VCaP (cell line): Measurements from ENCODE around the gene SKA2.

Source experiments
- H3K27ac ChIP-seq: fragments of 450-650 bp; 2 replicates; pipeline ENCODE4 v1.5.1; 2017
- CTCF ChIP-seq: fragments of 450-650 bp; conservative IDR thresholded peaks from 2 replicates; pipeline ENCODE4 v1.5.1; 2017; ENCODE audit warnings: mild to moderate bottlenecking, moderate library complexity

The SKA2 gene

GRCh38 chr17:59165933-59166342, 11.0 kb upstream of the SKA2 start:
- peak overlapping the region; percentile 13; the same call in 1 of the 2 replicates for H3K27ac ChIP-seq
- peak; percentile 75 for TF ChIP-seq CTCF

- no peak for TF ChIP-seq CTCF
- no peak overlapping the region for H3K27ac ChIP-seq
These were observed 6.5 kb upstream of the SKA2 start for GRCh38 chr17:59161477-59161876.

GRCh38 chr17:59160157-59161025, 5.4 kb upstream of the SKA2 start:
- H3K27ac ChIP-seq = no peak overlapping the region
- TF ChIP-seq CTCF = no peak

- TF ChIP-seq CTCF = no peak
These were observed 622 bp upstream of the SKA2 start, which contains the start of gene PRR11 for GRCh38 chr17:59155439-59156177. Gene PRR11, plus strand, starts transcription at chr17:59155746. Its CDS starts 14,007 bp downstream, at chr17:59169753.

GRCh38 chr17:59154292-59154720, 680 bp downstream of the SKA2 start:
- H3K27ac ChIP-seq = peak overlapping the region; percentile 89
- no peak for TF ChIP-seq CTCF

More at GRCh38 chr17:59155439-59156177, 622 bp upstream of the SKA2 start, which contains the start of gene PRR11:
- peak within 1 kb of the TSS; percentile 89 for H3K27ac ChIP-seq

- H3K27ac ChIP-seq = peak overlapping the region; percentile 89
- no peak for TF ChIP-seq CTCF
These were observed 2.1 kb downstream of the SKA2 start for GRCh38 chr17:59152925-59153324.

GRCh38 chr17:59151591-59151990, 3.4 kb downstream of the SKA2 start:
- TF ChIP-seq CTCF = no peak
- peak overlapping the region; percentile 89; the same call in 1 of the 2 replicates for H3K27ac ChIP-seq
